ENCODE measurements around the gene WNT9B.

WNT9B gene

DNA sequence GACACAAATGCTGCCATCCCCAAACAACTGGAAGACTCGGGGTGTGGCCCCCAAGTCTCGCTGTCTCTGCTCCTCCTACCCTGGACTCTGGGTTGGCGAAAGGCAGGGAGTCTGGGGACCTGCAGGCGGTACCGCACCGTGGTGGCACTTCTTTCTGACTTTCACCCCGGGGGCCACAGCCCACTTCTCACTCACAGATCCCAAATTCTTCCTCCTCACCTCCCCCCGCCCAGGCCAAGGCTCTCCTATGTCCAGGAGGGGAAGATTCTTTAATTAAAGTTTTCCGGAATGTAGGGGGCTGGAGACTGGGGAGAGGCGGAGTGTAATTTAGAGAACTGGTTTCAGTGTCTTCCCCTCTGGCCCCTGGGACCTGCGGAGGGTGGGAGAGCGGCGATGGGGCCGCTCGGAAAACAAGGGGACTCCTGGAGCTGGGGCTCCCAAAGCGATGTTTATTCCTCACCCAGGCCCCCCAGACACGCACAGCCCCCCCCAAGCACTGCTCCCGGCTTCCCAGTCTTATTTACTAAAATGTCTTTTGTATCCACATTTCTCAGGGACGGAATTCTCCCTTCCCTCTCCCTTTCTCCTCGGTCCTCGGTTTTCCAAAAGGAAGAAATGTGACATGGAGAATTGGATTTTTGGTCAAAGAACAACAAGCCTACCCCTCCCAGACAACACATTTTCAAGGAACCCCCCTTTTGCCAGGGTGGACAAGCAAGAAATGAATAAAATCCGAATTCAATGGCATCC, 34.1 kb upstream of the WNT9B start:
- H3K27ac ChIP-seq, result no peak overlapping the region
- H3K4me3 ChIP-seq (ENCODE audit: low read depth, low read length), result no peak overlapping the region
- H3K36me3 ChIP-seq, result no peaks in the 10 kb centered on the region
- H3K9me3 ChIP-seq (ENCODE audit: severe bottlenecking), result no peaks in the 10 kb centered on the region
- no peak for DNase-seq
- no peak for TF ChIP-seq CTCF (IDR thresholded peaks at IDR 0.05; ENCODE audit: low read depth, low read length)
- no peaks in the 10 kb centered on the region for H3K27me3 ChIP-seq (ENCODE audit: insufficient read depth, low read depth, severe bottlenecking)

DNA sequence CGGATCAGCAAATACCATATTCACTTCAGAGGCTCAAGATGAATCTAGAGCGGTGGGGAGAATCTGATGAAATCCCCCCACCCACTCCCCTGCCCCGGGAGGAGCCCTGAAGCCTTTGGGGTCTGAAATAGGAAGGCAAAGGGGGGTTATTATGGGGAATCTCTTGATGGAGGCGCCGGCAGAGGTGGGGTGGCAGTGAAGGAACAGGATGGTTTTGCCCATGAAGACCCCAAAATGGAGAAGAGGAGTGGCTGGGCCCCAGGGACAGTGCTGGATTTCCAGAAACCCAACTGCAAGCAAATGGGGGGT, 33.5 kb upstream of the WNT9B start:
- no peak for DNase-seq
- H3K27me3 ChIP-seq (ENCODE audit: insufficient read depth, low read depth, severe bottlenecking), result no peaks in the 10 kb centered on the region
- no peak overlapping the region for H3K4me3 ChIP-seq (ENCODE audit: low read depth, low read length)
- H3K9me3 ChIP-seq (ENCODE audit: severe bottlenecking), result no peaks in the 10 kb centered on the region
- H3K36me3 ChIP-seq, result no peaks in the 10 kb centered on the region
- no peak for TF ChIP-seq CTCF (IDR thresholded peaks at IDR 0.05; ENCODE audit: low read depth, low read length)
- no peak overlapping the region for H3K27ac ChIP-seq

DNA sequence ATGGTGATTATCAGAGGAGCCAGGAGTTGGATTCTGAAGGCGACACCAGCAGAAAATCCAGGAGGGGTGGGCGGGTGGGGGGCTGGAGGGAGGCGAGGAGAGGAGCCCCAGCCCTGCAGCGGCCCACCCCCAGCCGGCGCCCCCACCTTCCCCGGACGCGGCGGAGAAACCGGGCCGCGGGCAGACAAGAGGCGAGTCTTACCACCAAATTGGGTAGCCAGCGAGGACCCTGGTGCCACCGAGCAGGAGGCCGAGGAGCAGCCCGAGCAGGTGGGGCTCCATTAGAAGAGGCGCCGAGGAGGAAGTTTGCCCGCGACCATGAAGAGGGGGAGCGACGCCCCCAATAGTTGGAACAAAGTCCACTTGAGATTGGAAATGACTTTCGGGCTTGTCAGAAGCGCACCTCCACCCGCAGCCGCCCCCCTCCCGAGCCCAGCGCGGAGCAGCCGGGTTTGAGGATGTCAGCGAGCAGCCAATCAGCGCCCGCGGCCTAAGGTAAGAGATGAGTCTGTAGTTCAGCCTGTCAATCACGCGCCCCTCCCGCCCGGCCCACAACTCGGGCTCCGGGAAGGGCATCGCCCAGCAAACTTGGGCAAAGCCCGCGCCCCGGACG, 33.0 kb upstream of the WNT9B start, which contains the start of gene WNT3:
Gene WNT3, minus strand, starts transcription at position 377 of the 613 bp plus-strand sequence. Its CDS starts 95 bp downstream, at position 282.
- H3K27ac ChIP-seq, result no peak within 1 kb of the TSS
- H3K36me3 ChIP-seq, result no peaks in the 10 kb centered on the region
- H3K27me3 ChIP-seq (ENCODE audit: insufficient read depth, low read depth, severe bottlenecking), result no peaks in the 10 kb centered on the region
- no peak for DNase-seq
- H3K9me3 ChIP-seq (ENCODE audit: severe bottlenecking), result no peaks in the 10 kb centered on the region
- no peak for TF ChIP-seq CTCF (IDR thresholded peaks at IDR 0.05; ENCODE audit: low read depth, low read length)
- H3K4me3 ChIP-seq (ENCODE audit: low read depth, low read length), result no peak within 1 kb of the TSS

- Histone ChIP-seq H3K27me3 (ENCODE audit: insufficient read depth, low read depth, severe bottlenecking) (no peaks in the 10 kb centered on the region), H3K4me3 (ENCODE audit: low read depth, low read length) (no peak overlapping the region)
- no peak for DNase-seq
Measured at GRCh38 chr17:46818929-46819859, 32.2 kb upstream of the WNT9B start.

GRCh38 chr17:46819906-46820351, 31.5 kb upstream of the WNT9B start:
- DNase-seq, result no peak
- Histone ChIP-seq H3K27ac (no peak overlapping the region), H3K36me3 (no peaks in the 10 kb centered on the region), H3K9me3 (ENCODE audit: severe bottlenecking) (no peaks in the 10 kb centered on the region), H3K27me3 (ENCODE audit: insufficient read depth, low read depth, severe bottlenecking) (no peaks in the 10 kb centered on the region), H3K4me3 (ENCODE audit: low read depth, low read length) (no peak overlapping the region)
- no peak for TF ChIP-seq CTCF (IDR thresholded peaks at IDR 0.05; ENCODE audit: low read depth, low read length)

More at GRCh38 chr17:46818929-46819859, 32.2 kb upstream of the WNT9B start:
- Histone ChIP-seq H3K27ac (no peak overlapping the region), H3K36me3 (no peaks in the 10 kb centered on the region), H3K9me3 (ENCODE audit: severe bottlenecking) (no peaks in the 10 kb centered on the region)
- no peak for TF ChIP-seq CTCF (IDR thresholded peaks at IDR 0.05; ENCODE audit: low read depth, low read length)

Measured in WERI-Rb-1 (cell line).